GM19328 (cell line): ENCODE data around the gene LTO1.
A peak's percentile ranks its signal among the peaks of the same experiment; 100 is the strongest.

Source experiments
- ATAC-seq: cut with Tn5 transposase; IDR thresholded peaks from one replicate; pipeline ENCODE4 v1.9.1; 2021; ENCODE audit warnings: mild to moderate bottlenecking, moderate library complexity; ENCODE audit not compliant: unreplicated experiment

LTO1 gene, protein sequence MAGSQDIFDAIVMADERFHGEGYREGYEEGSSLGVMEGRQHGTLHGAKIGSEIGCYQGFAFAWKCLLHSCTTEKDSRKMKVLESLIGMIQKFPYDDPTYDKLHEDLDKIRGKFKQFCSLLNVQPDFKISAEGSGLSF

GRCh38 chr11:69674886-69675714 lies at the start of gene LTO1:
Gene LTO1, minus strand, starts transcription at chr11:69675353. Its CDS starts 114 bp downstream, at chr11:69675239.
- ATAC-seq: peak; percentile 78

DNA sequence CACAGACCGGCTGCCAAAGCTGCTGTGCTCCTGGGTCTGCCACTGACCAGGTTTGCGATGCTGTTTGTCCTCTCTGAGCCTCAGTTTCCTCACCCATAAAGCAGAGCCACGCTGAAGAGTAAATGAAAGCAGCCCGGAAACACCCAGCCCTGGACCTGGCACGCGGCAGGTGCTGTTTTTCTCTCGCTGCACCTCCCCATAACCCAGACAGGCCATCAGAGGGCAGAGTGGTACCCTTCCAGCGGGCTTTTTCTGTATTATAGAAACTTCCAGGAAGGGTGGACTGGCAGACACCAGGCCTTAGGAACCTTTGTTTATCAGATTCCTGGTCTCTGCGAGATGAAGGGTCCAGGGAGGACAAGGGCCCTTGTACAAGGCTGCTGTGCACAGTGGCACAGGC lies 46.6 kb upstream of the LTO1 start:
- no peak for ATAC-seq

GRCh38 chr11:69721106-69721505 lies 46.0 kb upstream of the LTO1 start:
- no peak for ATAC-seq

- no peak for ATAC-seq
Observed at GRCh38 chr11:69718912-69719311, 43.8 kb upstream of the LTO1 start.

DNA sequence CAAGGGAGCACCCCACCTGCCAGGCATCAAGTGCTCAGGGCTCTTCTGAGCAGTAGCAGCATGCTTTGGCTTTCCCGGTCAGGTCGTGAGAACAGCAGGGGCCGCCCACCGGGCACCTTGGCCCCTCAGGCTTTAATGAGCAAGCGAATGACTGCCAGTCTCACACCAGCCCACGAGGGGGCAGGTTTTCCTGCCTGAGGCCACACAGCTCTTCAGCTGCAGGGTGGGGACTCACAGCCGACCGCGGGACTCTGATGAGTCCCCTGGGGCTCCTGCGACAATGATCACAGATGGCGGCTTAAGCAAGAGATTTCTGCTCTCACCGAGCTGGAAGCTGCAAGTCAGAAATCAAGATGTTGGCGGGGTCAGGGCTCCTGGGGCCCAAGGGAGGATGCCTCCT lies 43.0 kb upstream of the LTO1 start:
- no peak for ATAC-seq

- no peak for ATAC-seq
Observed at GRCh38 chr11:69716891-69717747, 42.0 kb upstream of the LTO1 start.

DNA sequence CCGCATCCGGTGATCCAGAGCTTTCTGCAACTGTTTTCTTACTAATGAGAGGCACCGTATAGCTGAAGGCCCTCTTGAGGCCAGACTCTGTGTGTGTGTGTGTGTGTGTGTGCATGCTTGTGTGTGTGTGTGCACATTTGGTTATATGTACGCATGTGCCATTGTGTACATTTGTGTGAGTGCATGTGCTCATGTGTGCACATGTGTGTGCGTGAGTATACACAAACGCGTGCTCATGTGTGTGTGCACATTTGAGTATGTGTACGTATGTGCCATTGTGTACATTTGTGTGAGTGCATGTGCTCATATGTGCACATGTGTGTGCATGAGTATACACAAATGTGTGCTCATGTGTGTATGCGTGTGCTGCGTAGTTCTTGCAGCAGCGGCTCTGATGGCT lies 40.9 kb upstream of the LTO1 start:
- ATAC-seq: no peak

DNA sequence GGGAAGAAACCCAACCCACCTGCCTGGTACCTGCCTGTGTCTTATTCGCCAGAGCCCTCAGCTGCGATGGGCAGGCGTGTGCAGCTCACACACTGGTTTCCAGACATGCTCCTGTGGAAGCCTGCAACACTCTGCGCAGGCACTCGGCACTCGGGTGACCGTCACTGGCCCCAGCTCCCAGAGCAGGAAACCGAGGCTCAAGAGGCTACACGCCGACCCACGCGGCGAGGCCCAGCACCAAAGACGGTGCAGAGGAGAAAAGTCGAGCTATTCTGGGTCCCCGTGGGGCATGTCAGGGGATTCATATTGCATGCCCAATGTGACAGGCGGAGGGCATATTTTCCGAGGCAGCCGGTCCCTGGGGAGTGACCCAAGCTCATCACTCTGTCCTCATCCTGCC lies 40.3 kb upstream of the LTO1 start:
- ATAC-seq: no peak

- ATAC-seq: no peak
Observed at GRCh38 chr11:69711822-69712801, 37.0 kb upstream of the LTO1 start.

GRCh38 chr11:69708736-69709401 lies 33.7 kb upstream of the LTO1 start:
- no peak for ATAC-seq

DNA sequence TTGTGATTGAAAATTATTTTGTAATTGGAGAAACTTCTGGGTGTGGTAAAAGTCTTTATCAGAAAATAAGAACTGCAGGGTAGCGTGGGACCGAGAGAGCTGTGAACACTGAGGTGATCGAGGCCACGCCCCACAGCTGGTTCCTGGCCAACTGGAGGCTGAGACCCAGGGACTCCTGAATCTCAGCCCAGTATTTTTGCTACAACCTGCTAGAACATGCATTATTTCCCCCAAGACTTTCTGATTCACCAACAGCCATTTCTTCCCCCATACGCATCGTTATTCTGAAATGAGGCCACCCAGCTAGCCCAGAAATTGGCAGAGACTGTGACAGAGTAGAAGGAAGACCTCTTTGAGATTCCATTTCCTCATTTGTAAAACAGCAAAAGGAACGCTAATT lies 32.0 kb upstream of the LTO1 start:
- no peak for ATAC-seq

DNA sequence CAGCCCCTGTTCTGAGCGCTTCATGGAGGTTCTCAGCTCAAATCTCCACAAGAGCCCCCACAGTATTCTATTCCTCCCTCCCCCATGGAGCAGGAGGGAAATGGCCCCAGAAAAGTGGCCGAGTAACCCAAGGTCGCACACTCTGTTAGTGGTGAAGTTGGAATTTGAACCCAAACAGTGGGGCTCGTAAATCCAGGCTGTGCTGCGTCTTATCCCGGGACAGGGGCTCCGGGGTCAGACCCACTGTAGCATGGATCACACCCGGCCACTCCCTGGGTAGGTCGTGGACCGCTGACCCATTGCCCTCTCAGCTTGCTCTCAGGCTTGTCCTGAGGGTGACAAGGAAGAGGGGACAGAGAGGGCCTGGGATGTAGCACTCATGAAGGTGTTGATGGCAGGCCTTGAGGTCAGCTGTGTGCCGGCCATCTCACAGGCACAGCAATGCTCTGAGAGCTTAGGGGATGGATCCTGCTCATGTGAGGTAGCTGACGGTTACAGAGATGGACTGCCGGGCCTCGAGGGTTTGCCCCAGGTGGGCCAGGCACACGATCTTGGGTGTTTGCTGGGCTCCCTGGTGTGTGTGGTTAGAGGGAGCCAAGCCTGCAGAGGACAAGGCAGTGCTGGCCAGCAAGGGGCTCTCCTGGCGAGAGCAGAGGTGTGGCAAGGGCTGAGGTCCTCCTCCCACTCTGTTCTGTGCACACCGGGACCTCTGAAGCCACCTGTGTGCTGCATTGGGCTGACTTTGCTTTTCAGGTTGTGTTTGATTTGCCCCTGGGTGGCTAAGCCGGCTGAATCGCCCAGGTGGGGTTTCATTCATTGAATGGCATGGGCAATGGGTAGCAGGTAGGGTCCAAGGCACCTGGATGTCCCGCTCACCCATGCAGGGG lies 31.0 kb upstream of the LTO1 start:
- ATAC-seq: no peak

- no peak for ATAC-seq
Observed at GRCh38 chr11:69705351-69705811, 30.2 kb upstream of the LTO1 start.

DNA sequence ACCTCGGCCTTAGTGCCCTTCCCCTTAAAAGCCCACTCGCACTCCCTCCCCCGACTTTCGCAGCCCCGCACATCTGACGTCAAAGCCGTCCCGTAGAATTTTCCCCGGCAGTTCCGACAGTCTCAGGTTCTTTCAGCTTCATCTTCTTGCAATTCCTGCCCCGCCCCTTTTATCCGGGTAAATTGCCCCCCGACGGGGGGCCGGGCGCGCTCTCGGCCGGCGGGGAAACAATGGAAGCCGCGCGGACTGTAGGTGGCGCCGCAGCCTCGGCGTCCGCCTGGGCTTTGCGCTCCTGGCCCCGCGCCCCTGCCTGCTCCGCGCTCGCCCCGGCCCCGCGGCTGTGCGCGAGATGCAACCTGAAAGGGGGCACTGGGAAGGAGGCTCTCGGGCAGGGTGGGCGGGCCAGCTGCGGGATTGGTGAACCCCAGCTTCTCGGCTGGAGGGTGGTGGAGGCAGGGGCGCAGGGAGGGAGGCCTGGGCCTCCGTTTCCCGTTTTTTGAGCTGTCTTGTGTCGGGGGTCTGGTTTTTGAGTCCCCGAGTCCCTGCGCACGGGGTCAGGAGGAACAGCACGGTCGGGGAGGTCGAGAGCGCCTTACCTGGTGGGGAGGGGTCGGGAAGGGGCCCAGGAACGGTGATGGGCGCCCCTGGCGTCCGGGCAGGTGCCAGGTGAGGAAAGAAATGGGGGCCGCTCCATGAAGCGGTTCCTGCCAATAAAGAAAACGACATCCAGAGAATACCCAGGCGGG lies 29.5 kb upstream of the LTO1 start:
- ATAC-seq: no peak

GRCh38 chr11:69703768-69704507 lies 28.8 kb upstream of the LTO1 start, which contains the start of gene FGF19:
Gene FGF19, minus strand, starts transcription at chr11:69704022. Its CDS starts 146 bp downstream, at chr11:69703876.
- ATAC-seq: no peak

- ATAC-seq: no peak
Observed at GRCh38 chr11:69703453-69703767, 28.3 kb upstream of the LTO1 start.

DNA sequence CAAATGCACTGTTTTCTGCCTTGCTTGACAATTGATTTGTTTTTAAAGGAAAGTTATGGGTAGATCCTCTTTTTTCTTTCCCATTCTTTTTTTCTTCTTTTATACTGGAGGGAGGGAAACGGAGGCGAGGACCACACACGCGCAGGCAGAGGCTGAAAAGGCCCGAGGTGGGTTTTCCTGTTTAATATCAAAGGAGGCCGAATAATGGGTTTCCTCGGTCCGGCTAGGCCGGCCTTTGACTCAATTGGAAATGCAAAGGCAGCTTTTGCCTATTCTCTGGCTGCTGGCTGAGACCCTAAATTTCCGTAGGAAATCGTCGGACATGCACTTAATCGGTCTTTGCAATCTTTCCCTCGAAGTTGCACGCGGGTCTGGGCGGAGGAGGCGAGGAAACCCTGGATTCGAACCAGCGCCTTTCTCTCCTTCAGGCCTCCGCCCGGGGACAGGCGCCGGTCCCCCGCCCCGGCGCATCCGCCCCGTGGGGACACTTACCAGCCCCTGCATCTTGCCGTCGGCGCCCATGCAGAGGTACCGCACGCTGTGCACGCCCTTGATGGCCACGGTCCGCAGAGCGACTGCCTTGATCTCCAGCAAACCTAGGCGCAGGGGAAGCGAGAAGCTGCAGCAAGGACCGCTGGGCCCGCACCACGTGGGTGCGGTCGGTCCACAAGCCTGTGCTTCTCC lies 27.8 kb upstream of the LTO1 start:
- no peak for ATAC-seq
